HepG2 (cell line): Measurements from ENCODE around the gene GRB10. TPM values are rescaled to one million over a fixed set of nuclear protein-coding genes. Genes with fewer than 3 reads are reported as not detected.

Experiments used
- ATAC-seq: fragments of 200-7000 bp; cut with Tn5 transposase; 3 replicates; pipeline ENCODE4 v1.9.1; 2020; ENCODE audit warnings: mild to moderate bottlenecking, moderate library complexity
- BruUV-seq: library from RNA; stranded (reverse); fragments of 400-500 nt; replicated peaks from 2 replicates; lab custom pipeline; 2021; lab: Mats Ljungman, UMichigan
- CTCF ChIA-PET: fragments of 300-600 bp; formaldehyde crosslinking; extraction: SDS; loops from one replicate; lab custom pipeline; 2021; ENCODE audit warnings: low total read pairs, inconsistent platforms, low intra/inter-chr PET ratio; lab: Yijun Ruan, JAX
- POLR2A ChIA-PET: fragments of 350-600 bp; sonication (Branson Sonifier 250); formaldehyde crosslinking; loops from one replicate; lab custom pipeline; 2020; ENCODE audit warnings: antibody characterized with exemption, inconsistent platforms; lab: Yijun Ruan, JAX
- DNase-seq: peaks from one replicate; pipeline ENCODE4 v3.0.0-alpha.2; 2015; ENCODE audit warnings: low spot score
- FAIRE-seq: peaks from 3 replicates; lab custom pipeline; 2011; peaks lifted over from hg19 to GRCh38; lab: Jason Lieb, UNC
- H2AFZ ChIP-seq: one replicate; pipeline ENCODE4 v1.6.1; 2011; ENCODE audit warnings: low read length, inconsistent platforms
- H3K27ac ChIP-seq: fragments of 300-600 bp; 3 replicates; pipeline ENCODE4 v1.8.0; 2011; ENCODE audit warnings: mixed run types, mild to moderate bottlenecking, mixed read lengths, low read length, inconsistent platforms; ENCODE audit not compliant: insufficient read depth; ENCODE audit errors: extremely low read length
- H3K27me3 ChIP-seq, 2 experiments: fragments of 200-600 bp in 1 of 2; 2 replicates in 1 of 2; 3 replicates in 1 of 2; pipeline versions ENCODE4 v1.6.0 to v1.8.0; 2011; ENCODE audit warnings: low read length in 2 of 2, mild to moderate bottlenecking in 2 of 2, moderate library complexity in 2 of 2, inconsistent platforms in 1 of 2; ENCODE audit not compliant: insufficient read depth in 2 of 2, control insufficient read depth in 1 of 2
- H3K36me3 ChIP-seq, 2 experiments: fragments of 200-600 bp in 1 of 2; replicated peaks in 1 of 2; 2 replicates in 1 of 2; 3 replicates in 1 of 2; pipeline versions ENCODE4 v1.5.1 to v1.8.0; 2011; ENCODE audit warnings: low read length in 2 of 2, inconsistent platforms in 1 of 2; ENCODE audit not compliant: insufficient read depth in 2 of 2, control insufficient read depth in 1 of 2
- H3K4me1 ChIP-seq: 2 replicates; pipeline ENCODE4 v1.5.1; 2012; ENCODE audit warnings: low read length, inconsistent platforms; ENCODE audit not compliant: insufficient read depth
- H3K4me2 ChIP-seq: 2 replicates; pipeline ENCODE4 v1.6.0; 2011; ENCODE audit warnings: low read depth, low read length, inconsistent platforms
- H3K4me3 ChIP-seq, 3 experiments: fragments of 200-600 bp in 1 of 3; sonication (generic), shearing (Covaris generic) in 1 of 3; replicated peaks in 1 of 3; 2 replicates each; pipeline ENCODE4 v1.5.1; 2011 to 2016; ENCODE audit warnings: low read length in 3 of 3, inconsistent platforms in 2 of 3, low read depth in 2 of 3, mild to moderate bottlenecking in 2 of 3, control low read depth in 1 of 3, mixed read lengths in 1 of 3; ENCODE audit not compliant: insufficient read depth in 1 of 3
- H3K79me2 ChIP-seq: one replicate; pipeline ENCODE4 v1.6.1; 2011; ENCODE audit warnings: low read length, inconsistent platforms; ENCODE audit not compliant: insufficient read depth
- H3K9ac ChIP-seq: 2 replicates; pipeline ENCODE4 v1.6.0; 2011; ENCODE audit warnings: mild to moderate bottlenecking, low read depth, low read length, inconsistent platforms; ENCODE audit not compliant: insufficient read depth
- H3K9me3 ChIP-seq: 2 replicates; pipeline ENCODE4 v1.5.1; 2012; ENCODE audit warnings: mild to moderate bottlenecking, low read length
- H4K20me1 ChIP-seq: 2 replicates; pipeline ENCODE4 v1.6.0; 2011; ENCODE audit warnings: inconsistent platforms, mild to moderate bottlenecking, low read length, moderate library complexity; ENCODE audit not compliant: insufficient read depth
- ARNT2 ChIP-seq: sonication (generic); formaldehyde crosslinking; IDR thresholded peaks from 2 replicates; pipeline ENCODE4 v1.8.0; 2022; ENCODE audit warnings: mild to moderate bottlenecking, low read depth, missing genetic modification reagents, moderate library complexity
- CBX5 ChIP-seq: sonication (generic); formaldehyde crosslinking; IDR thresholded peaks from 2 replicates; pipeline ENCODE4 v1.4.0; 2020; ENCODE audit warnings: missing genetic modification reagents, borderline replicate concordance
- DR1 ChIP-seq: sonication (generic); formaldehyde crosslinking; IDR thresholded peaks from 2 replicates; pipeline ENCODE4 v1.8.0; 2021; ENCODE audit warnings: mild to moderate bottlenecking, missing genetic modification reagents, inconsistent platforms
- MEIS2 ChIP-seq: sonication (generic); formaldehyde crosslinking; IDR thresholded peaks from 2 replicates; pipeline ENCODE4 v1.9.0; 2021; ENCODE audit warnings: mild to moderate bottlenecking, missing genetic modification reagents
- MLLT10 ChIP-seq: sonication (generic); formaldehyde crosslinking; IDR thresholded peaks from 2 replicates; pipeline ENCODE4 v1.4.0; 2020; ENCODE audit warnings: missing genetic modification reagents
- NCOA5 ChIP-seq: sonication (generic); formaldehyde crosslinking; IDR thresholded peaks from 2 replicates; pipeline ENCODE4 v1.4.0; 2020; ENCODE audit warnings: missing genetic modification reagents
- RORA ChIP-seq: sonication (generic); formaldehyde crosslinking; IDR thresholded peaks from 2 replicates; pipeline ENCODE4 v1.5.0; 2020; ENCODE audit warnings: mild to moderate bottlenecking, missing genetic modification reagents, moderate library complexity
- WGBS: methylation state at CpG from one replicate; pipeline ENCODE4 v1.1.6; 2017; ENCODE audit warnings: low lambda C conversion rate; 5-methylcytosine and 5-hydroxymethylcytosine counted together
- in situ Hi-C: cut with HindIII; loops from 2 replicates; pipeline ENCODE4 v1.10.0; 2017; ENCODE audit warnings: low pct_unique_long_range_greater_than_20kb; ENCODE audit not compliant: extremely low pct_ligation_motif_present
- intact Hi-C: fragments of 100-400 bp; cut with micrococcal nuclease; formaldehyde crosslinking; loops from one replicate; pipeline ENCODE4 v1.10.0; 2022; ENCODE audit not compliant: unreplicated experiment
- polyA plus RNA-seq, 8 experiments: library from polyadenylated mRNA; depleted of rRNA in 3 of 8; stranded (reverse) in 7 of 8; unstranded in 1 of 8; fragments of >200 nt; fragmentation: Illumina TruSeq in 4 of 8; extraction: Trizol in 4 of 8; gene quantifications; 2 replicates each; pipeline versions ENCODE4 v1.2.1 to v1.2.3, GENCODE V29; 2011 to 2016; ENCODE audit warnings: low read depth in 4 of 8, missing spikeins in 1 of 8, mixed read lengths in 1 of 8; ENCODE audit not compliant: insufficient read depth in 1 of 8
- total RNA-seq, 5 experiments: library from RNA; depleted of rRNA; stranded (reverse); fragments of >200 nt; fragmentation: Illumina TruSeq; extraction: Trizol; gene quantifications; 2 replicates each; pipeline ENCODE4 v1.2.3, GENCODE V29; 2016; ENCODE audit warnings: low read depth in 1 of 5
- TF ChIP-seq, protein P1 (sequence below): sonication (generic); formaldehyde crosslinking; IDR thresholded peaks from 2 replicates; pipeline ENCODE4 v1.4.0; 2020; ENCODE audit warnings: missing genetic modification reagents
- TF ChIP-seq, protein P2 (sequence below): sonication (generic); formaldehyde crosslinking; IDR thresholded peaks from 2 replicates; pipeline ENCODE4 v1.4.0; 2020; ENCODE audit warnings: missing genetic modification reagents

GRB10 gene
- total and polyA plus RNA-seq, 2 of the 13 experiments (the other 11 are each of a cell fraction or from before 2014, with no cell fraction given): 4.0 to 6.8 TPM

DNA sequence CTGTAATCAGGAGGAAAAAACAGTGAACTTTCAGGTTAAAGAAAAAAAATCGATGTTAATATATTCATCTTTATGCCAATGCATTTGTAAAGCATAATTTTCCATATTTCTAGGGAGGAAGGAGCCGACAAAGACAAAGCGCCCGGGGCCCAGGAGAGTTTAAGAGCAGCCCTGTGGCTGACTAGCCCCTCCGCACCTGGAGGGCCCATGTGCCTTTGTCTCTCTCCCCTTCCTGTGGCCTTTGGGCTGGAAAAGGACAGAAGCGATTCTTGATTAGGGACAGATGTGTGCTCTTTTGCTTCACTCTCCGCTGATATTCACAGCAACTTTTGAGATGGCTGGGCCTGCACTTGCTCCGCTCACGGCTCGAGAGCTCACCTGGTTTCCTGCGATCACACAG is 240.6 kb downstream of the GRB10 start:
- ATAC-seq (no peak), FAIRE-seq (no peak)
- CTCF ChIA-PET: no interaction called here

DNA sequence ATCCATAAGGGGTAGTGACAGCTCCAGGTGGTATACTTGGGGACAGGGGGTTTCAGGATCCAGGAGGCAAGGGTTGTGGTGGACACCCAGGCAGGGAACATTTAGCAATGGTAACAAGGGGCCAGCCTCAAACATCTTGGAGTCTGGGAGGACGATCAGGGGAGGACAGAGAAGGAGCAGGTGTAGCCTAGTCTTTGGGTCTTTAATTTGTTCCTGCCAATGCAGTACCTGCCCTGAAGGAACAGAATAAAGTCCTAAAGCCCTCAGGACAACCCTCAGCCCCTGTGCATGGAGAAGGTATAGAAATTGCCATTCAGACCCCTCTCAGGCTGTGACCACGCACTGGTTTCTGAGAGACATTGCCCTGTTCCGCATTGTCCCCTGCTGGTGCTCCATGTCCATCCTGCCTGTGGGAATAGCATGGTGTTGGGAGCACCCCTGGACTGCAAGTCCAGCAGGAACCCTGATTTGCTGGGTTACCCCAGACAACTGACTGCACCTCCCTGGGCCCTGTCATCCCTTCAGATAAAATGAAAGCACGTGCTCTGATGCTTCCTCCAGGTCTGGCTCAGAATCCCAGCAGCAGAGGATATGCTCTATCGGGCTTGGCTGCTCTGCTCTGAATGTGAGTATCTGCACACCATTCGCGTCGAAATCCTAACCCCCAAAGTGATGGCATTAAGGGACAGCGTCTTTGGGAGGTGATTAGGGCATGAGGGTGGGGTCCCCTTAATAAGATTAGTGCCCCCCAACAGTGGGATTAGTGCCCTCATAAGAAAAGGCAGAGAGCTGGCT is 241.7 kb downstream of the GRB10 start:
- Histone ChIP-seq H3K4me1 (no peaks in the 10 kb centered on the region), H2AFZ (no peak overlapping the region)
- POLR2A ChIA-PET: no interaction called here
- 96% methylated on average over 8 of the region's 9 CpGs for WGBS
- ATAC-seq: no peak
- TF ChIP-seq DR1 (CRISPR knock-in tag) (no peak), CBX5 (no peak), MLLT10 (no peak), MEIS2 (CRISPR knock-in tag) (no peak)
- TF ChIP-seq, protein P1, sequence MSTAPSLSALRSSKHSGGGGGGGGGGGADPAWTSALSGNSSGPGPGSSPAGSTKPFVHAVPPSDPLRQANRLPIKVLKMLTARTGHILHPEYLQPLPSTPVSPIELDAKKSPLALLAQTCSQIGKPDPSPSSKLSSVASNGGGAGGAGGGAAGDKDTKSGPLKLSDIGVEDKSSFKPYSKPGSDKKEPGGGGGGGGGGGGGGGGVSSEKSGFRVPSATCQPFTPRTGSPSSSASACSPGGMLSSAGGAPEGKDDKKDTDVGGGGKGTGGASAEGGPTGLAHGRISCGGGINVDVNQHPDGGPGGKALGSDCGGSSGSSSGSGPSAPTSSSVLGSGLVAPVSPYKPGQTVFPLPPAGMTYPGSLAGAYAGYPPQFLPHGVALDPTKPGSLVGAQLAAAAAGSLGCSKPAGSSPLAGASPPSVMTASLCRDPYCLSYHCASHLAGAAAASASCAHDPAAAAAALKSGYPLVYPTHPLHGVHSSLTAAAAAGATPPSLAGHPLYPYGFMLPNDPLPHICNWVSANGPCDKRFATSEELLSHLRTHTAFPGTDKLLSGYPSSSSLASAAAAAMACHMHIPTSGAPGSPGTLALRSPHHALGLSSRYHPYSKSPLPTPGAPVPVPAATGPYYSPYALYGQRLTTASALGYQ (CRISPR knock-in tag): no peak
- TF ChIP-seq, protein P2, sequence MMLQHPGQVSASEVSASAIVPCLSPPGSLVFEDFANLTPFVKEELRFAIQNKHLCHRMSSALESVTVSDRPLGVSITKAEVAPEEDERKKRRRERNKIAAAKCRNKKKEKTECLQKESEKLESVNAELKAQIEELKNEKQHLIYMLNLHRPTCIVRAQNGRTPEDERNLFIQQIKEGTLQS (CRISPR knock-in tag): no peak
- TF ChIP-seq, all 625 proteins: peak for 0
- FAIRE-seq: no peak
- Histone ChIP-seq H3K79me2 (peaks cover 2% of the 10 kb centered on the region), H3K9ac (no peak overlapping the region), H3K4me3 (no peak overlapping the region), H3K36me3 (peaks cover 30 to 69% of the 10 kb centered on the region in 2 experiments; a peak in 4 of 5 replicates), H3K4me2 (no peak overlapping the region), H3K9me3 (no peaks in the 10 kb centered on the region), H3K27ac (no peak overlapping the region), H3K27me3 (no peaks in the 10 kb centered on the region), H4K20me1 (no peaks in the 10 kb centered on the region)
- DNase-seq: no peak
- intact Hi-C loops: no loop called here
- CTCF ChIA-PET: no interaction called here
- in situ Hi-C loops: no loop called here
- BruUV-seq: no TSS peak

More for the DNA sequence above, 240.6 kb downstream of the GRB10 start:
- Histone ChIP-seq H4K20me1 (no peaks in the 10 kb centered on the region), H3K9ac (no peak overlapping the region), H3K36me3 (peaks cover 27 to 60% of the 10 kb centered on the region in 2 experiments; a peak in 4 of 5 replicates), H2AFZ (no peak overlapping the region), H3K4me3 (no peak overlapping the region), H3K27ac (no peak overlapping the region), H3K79me2 (peaks cover 5% of the 10 kb centered on the region), H3K9me3 (no peaks in the 10 kb centered on the region), H3K27me3 (no peaks in the 10 kb centered on the region), H3K4me2 (no peak overlapping the region), H3K4me1 (no peaks in the 10 kb centered on the region)
- 93% methylated on average over 11 of the region's 11 CpGs for WGBS
- intact Hi-C loops (no loop called here), in situ Hi-C loops (no loop called here)
- DNase-seq: no peak
- no TSS peak for BruUV-seq
- TF ChIP-seq NCOA5 (CRISPR knock-in tag) (no peak), RORA (no peak), ARNT2 (CRISPR knock-in tag) (no peak)
- POLR2A ChIA-PET: no interaction called here
